NCI-H146 treated with DMSO at 0.1 percent for 48 hours (cell line): Measurements from ENCODE around the gene NFIA.

Source experiments
- DNase-seq: peaks from one replicate; lab custom pipeline; 2025; ENCODE audit not compliant: unreplicated experiment; lab: John Stamatoyannopoulos, UW

The NFIA gene

DNA sequence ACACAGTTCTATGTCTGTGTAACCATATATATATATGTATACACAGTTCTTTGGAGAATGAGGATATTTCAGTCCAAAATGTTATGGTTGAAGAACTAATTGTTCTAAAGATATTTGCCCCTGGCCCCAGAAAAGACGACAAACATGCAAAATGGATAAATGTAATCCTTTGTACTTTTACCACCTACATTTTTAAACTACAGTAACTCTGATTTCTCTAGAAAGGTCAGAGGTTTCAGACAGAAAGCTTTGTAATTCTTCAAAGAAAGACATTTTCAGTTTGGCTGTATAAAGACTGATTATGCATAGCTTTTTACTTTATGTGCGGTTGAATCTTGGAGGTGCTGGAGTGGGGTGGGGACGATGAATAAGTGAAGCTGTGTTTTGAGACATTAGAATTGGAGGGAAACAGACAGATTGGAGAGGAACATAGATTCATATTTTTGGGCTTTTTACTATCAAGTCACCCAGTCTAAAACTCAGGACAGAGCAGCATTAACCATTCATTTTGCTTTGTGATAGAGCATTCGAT is 16.6 kb downstream of the NFIA start:
- DNase-seq: no peak

DNA sequence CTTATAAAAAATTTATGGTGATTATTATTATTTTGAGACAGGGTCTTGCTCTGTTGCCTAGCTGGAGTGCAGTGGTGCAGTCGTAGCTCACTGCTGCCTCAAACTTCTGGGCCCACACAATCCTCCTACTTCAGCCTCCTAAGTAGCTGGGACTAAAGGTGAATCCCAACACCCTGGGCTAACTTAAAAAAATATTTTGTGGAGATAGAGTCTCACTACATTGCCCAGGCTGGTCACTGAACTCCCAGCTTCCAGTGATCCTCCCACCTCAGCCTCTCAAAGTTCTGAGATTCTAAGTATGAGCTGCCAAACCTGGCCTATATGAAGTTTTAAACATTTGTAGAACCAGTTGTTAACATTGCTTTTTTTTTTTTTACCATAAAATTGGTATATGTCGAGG is 18.2 kb downstream of the NFIA start:
- no peak for DNase-seq

DNA sequence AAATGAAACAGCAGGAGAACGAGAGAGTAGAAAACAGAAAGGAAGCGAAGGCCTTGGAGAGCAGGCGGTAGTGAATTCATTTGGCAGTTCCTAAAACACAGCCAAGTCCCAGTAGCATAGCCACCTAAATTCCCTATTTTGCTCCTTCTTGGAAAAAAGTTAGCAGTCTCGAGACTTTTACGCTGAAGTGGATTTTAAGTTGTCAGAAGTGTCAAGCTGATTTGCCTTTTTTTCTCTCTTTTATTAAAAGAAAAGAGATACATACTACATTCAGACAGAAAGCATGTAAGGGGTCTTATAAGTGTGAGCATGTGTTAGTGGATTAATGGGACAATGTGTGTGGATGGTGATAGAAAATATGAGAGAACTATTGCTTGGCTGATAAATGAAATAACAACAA is 19.2 kb downstream of the NFIA start:
- no peak for DNase-seq

DNA sequence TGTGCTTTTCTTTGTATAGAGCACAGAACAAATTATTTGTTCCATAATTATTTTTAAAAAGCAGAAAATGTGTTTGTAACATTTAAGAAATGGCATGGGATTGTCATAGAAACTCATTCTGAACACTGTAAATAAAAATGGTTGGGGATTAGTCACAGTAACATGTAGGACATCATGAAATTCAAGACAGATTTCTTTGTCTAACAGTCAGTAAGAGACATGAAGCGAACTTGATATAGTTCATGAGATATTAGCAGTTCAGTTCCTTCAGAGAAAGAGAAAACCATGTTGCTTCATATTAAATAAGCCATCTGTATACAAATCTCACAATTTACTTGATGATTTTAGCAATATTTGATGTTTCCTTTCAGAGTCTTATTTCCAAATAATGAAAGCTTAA is 19.7 kb downstream of the NFIA start:
- no peak for DNase-seq

DNA sequence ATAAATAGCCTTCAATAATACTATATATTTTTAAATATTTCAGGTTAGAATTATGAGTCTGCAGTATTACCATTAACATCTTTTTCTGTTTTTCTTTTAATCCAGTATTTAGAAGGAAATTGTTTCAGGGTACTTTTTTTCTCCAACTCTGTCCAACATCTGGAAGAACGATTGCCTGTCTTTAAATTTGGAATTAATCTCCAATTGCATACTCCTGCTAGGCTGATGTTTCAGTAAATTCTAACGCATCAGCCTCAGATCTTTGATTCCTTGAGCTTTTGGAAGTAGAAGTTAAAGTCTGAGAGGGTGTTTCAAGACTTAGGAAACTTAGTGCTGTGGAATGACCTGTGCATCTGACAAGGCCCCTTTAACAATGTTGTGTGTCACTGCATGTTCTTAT is 20.3 kb downstream of the NFIA start:
- DNase-seq: no peak

DNA sequence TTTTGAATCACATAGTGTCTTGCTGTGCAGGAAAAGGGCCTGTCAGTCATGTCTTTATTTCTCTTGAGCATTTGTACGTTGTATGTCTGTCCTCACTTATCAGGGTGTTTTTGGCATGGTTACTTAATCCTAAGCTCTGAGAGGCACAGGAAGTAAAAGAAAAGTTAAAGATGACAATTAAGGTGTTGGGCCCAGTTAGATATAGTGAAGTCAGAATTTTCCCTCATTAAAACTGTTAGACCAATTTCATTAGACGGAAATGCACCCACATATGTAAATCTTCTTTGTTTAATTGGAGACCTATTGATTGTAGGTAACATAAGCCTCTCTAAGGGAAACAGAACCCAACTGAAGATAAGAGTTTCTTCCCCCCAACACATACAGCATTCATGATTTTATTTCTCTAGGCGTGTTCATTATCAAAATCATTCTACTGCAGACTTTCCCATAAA is 21.9 kb downstream of the NFIA start:
- no peak for DNase-seq

DNA sequence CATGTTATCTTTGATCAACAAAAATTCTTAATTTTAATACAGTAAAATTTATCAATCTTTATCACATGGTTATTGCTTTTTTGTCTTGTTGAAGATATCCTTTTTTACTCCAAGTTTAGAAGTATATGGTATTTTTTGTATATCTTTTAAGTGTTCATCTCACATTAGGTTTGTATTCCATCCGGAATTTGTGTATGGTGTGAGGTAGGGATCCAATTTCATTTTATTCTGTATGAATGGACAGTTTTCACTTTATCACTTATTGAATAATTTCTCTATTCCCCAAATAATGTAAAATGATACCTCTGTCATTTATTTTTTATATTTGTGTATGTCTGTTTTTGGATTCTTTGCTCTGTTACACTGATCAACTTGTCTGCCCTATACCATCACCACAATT is 25.3 kb downstream of the NFIA start:
- DNase-seq: no peak

DNA sequence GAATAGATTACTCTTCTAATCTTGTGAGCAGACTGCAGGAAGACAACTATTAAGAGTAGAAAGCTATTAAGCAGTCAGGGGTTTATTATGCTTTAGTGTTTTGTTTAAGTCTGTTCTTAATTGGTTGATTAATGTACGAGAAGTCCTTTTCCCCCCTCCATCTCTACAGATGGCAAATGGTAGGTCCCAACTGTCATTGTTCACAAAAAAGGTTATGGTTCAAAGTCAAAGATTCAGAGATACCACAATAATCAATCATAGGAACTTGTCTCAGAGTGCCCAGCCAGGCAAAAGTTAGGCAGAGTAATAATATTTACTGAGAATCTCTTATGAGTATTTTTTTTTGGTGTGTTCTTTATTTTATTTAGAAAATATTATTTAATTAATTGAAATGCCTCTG is 26.8 kb downstream of the NFIA start:
- no peak for DNase-seq

DNA sequence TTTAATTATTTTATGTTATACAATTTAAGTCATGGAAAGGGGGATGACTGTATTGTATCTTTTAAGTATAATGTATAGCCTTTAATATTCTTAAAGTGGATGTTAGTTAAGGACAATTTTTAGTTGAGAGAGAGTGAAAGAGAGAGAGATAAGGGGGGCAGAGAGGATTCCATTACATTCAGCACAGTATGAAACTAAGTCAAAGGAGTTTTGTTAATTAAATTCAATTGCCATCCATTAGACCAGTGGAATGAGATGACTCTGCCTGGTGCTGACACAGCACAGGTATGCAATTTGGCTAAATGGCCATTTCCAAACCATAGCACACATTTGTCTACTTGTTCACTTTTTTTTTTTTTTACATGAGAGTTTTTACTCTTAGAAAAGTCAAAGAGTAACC is 27.5 kb downstream of the NFIA start:
- DNase-seq: no peak

DNA sequence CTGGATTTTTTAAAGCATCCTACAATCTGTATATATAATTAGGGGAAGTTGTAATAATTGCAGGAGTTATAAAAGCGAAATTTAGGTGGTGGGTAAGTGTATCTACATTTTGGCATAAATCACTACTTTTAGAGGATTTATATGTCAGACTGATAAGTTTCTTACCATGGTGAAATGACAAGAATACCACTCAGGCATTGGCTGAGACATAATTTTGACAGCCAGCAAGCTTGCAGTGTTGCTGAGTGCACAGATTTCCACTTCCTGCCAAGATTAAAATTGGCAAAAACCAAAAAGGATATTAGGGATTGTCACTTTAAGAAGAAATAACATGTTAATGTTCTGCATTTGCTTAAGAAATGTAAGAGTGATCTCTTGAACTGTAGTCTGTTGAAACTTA is 28.2 kb downstream of the NFIA start:
- no peak for DNase-seq

DNA sequence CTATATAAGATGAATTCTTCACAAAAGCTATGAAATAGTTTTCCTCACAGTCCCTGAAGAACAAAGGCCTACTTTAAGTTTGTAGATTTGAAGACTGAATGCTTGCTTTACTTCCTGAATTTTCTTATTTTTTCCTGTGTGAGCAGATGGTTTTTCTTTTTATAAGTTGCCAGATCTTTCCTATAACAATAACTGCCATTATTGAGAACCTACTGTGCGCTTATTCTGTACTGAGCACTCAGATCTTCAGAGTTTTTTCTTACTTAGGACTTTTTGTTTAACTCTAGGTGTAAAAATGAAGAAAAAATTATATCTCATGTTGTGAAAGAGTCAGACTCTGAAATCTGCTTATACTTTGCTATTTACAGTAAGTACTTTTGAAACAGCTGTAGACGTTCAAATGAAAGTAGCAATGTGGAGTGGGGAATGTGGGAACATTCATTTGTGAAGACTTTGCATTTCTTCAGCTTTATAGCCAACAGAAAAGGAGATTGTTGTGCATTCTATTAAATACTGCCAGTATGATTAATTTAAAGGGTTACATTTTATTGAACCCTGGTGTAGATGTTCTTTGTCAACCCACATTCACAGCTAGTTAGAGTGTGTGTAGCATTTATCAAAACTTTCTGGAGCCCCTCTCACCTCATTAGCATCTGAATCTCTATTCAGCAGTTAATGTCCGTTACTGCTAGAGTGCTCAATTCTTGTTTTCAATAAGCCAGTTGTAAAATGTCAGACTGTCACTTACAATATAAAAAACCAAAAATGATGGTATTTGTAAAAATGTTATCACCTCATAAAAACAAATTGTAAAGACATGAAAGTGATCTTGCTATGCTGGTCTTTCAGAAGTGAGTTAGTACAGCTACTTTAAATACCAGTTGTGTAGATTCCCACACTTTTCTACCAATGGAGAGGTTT is 29.0 kb downstream of the NFIA start:
- DNase-seq: no peak

DNA sequence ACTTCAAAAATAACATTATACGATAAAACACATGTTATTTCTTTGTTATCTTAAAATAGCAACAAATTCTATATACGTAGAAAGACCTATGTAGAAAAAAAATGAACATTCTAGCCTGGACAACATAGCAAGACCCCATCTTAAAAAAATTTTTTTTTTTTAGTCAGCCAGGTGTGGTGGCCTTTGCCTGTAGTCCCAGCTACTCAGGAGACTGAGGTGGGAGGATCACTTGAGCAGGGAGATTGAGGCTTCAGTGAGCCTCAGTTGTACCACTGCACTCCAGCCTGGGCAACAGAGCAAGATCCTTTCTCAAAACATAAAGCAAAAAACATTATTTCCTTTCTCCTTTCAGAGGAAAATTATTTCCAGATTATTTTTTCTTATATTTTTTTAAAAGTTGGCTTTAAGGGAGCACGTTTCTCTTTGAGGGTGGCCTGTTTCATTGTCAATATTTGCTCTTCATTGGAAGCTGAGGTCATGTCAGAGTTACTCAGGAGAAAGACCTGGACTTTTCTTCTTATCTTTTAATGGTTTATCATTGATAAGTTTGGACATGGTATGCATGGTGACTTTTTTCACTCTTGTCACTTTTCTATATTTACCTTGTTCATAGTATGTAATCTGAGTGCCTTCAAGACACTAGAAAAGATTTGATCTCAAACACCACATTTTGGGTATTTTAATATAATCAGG is 32.0 kb downstream of the NFIA start:
- no peak for DNase-seq

DNA sequence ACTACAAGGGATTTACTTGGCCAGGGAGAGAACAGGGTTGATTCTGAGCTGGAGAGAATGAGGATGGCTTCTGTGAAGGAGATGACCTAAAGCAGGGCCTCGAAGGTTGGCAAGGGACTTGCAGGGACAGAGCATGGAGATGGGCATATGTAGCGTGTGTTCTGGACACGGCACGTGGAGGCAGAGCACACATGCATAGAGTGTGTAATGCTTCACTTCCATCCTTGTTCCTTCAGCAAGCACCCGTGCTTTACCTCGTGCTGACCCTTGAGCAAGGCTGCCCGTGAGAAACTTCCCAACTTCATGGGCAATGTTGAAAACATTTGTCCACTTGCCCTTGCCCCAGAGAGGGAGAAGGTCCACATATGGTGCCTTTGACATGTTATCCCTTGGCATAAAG is 33.1 kb downstream of the NFIA start:
- DNase-seq: no peak

DNA sequence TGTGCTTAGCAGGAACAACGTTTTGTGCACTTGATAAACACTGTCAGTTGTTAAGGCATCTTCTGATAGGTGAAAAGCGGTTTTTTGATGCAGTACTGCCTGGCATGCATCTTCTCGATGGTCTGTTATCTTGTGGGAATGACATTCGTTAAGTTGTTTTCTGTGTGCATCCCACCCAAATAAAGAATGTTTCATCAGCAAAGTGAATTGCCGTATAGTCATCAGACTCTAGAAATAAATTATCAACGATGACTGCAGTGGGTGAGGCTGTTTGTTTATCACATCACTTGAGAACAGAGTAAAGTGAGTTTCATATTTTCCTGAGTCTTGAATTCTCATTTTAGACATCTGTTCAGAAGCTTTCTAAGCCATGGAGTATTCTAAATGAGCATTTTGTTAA is 34.1 kb downstream of the NFIA start:
- no peak for DNase-seq

DNA sequence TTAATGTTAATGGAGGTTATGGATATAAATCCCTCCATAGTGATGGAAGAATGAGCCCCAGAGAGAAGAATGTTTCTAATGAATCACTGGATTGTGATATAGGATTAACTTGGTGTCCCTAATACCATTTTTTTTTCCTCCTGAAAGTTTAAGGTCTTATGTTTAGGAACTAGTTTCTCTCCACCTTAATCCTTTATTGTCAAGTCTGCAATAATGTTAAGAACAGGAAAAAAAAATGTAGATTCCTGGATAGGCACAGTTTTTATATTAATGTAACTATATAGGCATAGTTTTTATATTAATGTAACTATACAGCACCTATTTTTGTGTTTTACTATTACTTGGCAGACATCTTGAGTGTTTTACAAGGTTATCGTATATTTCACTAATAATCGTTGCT is 34.9 kb downstream of the NFIA start:
- no peak for DNase-seq

DNA sequence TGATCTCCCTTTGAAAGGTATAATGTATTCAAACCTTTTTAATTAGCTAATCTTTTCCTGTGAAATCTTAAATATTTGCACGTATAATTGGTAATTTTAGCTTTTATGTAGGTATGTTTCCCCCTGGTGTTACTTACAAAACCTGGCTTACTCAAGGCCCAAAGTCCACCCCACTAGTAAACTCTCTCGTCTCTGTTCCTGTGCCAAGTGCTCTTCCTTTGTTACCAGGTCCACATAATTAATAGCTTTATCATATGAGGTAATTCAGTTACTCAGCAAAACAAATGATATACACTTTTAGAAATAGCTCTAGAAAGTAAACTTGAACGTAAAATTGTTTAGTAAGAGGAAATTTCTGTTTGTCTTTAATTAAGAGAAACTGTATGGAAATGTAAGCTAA is 36.7 kb downstream of the NFIA start:
- DNase-seq: no peak

DNA sequence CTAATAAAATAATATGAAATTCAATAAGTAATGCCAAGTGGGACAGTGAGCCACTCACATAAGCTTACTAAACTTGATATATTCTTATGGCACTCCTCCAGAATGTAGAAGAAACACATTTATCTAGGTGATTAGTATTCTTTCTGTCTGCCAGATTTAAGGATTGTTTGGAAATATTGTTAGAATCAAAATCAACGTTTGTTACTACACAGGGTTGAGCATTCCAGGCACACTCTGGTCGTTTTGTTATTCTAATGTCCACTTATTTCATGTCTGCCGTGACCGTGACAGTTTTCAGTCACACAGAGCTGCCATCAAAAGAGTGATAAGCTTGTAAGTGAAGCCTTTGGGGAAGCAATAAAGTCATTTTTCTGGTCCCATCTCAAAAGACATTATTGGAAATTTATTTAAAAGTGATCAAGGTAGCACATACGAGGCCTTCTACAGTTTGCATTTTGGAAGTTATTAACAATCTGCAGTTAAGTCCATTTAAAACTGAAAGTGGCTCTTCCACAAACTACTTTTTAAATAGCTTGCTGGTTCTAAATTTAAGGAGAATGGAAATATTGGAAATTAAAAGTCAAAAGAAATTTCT is 38.0 kb downstream of the NFIA start:
- DNase-seq: no peak

DNA sequence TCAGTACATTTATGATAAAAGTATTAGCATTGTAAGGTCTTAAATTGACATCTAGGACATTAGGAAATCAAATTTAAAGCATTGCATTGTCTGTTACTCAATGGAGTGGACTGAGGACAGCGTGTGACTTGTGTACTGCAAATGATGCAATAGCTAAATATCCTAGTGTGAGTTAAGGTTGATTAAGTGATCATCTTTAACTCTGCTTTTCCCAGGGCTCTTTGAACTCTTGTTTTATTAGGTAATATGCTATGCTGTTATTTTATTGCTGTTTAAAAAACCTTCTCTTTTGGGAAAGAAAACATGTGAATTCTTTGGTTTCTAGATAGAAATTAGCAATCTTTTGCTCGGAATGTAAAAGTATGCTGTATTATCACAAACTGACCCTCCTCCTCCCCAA is 38.6 kb downstream of the NFIA start:
- no peak for DNase-seq

DNA sequence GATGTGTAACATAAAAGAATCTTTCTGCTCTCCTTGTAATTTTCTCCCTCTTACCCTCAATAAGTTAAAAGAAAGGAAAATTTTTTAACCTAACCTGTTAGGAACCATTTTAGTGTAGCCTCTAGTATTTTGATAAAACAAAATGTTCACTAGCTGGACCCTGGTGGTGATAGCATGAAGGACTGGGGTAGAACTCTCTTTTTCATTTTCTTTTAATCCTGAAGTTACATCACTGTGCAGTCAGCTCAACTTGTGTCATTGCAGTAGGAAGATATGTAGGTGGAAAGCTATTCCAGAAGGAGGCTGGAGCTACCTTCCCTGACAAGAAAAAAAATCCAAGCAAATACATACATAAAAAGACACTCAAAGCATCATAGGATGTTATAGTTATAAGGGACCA is 39.3 kb downstream of the NFIA start:
- DNase-seq: no peak

DNA sequence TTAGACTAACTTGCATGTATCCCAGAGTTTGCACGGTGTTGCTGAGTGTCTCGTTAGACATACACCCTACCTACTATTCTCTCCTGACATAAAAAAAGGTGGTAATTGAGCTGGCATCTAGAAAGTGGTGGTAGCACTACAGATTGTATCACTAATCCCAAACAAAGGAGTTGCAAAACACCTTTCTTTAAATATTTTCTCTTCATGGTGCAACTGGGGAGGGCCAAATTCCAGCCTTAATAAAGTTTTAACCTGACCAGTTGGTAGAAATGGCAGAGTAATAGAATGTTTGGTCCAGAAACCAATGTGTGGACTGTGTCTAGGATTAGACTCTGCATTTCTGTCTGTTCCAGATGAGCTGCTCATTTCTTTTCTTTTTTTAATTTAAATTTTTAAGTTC is 40.0 kb downstream of the NFIA start:
- no peak for DNase-seq

DNA sequence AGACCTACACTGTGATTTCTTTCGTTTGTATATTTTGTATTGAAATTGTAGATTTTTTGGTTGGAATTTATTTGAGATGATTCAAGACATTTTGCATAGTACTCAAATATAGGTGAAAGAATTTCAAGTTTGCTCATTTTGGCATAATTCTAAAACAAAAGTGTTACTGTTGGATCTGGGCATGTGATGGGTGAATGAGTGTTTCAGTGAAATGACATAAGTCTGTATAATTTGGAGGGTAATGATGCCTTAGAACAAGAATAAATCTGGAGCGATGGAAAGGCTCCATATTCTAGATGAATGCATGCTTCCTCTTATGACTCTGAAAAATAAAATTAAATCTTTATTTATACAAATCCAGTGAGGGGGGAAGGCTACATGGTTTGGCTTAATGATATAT is 41.0 kb downstream of the NFIA start:
- DNase-seq: no peak

DNA sequence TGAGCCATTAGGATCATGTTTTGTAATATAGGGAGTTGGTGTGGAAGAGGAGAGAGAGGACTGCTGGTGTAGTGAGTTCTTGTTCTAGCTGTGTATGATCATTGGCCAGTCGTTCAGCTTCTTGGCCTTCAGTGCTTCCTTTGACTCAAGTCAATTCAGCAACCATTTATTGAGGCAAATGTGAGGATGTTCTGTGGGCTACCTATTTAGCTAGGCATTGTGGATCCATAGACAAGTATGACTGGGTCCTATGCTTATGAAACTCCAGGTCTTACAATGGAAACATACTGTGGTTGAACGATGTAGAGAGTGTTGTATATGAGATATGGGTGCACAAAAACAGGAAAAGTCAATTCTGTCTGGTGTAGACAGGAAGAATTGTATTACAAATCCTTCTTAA is 41.7 kb downstream of the NFIA start:
- no peak for DNase-seq
